Central memory CD8-positive, alpha-beta T cell (primary cell): Measurements from ENCODE around the gene CBFA2T3.
"Not testable (repeated sequence)": the region's sequence is repeated elsewhere in the genome, so short reads cannot be mapped to it uniquely, and the experiment has no call there.

ENCODE experiments used
- ATAC-seq: fragments of 150-1000 bp; cut with Tn5 transposase; replicated peaks from 2 replicates; pipeline ENCODE4 v1.10.0; 2022; ENCODE audit warnings: mild to moderate bottlenecking, moderate FRiP score, moderate number of reproducible peaks; ENCODE audit not compliant: poor library complexity, severe bottlenecking; ENCODE audit errors: extremely low read depth
- DNase-seq, 2 donors: peaks; one replicate each; pipeline ENCODE4 v3.0.0; 2021; ENCODE audit warnings: low spot score in 2 of 2
- H3K27ac Mint-ChIP-seq: one replicate; pipeline ENCODE4 v1.8.0; 2022; ENCODE audit warnings: low read depth, mild to moderate bottlenecking, moderate library complexity, mixed read lengths
- H3K27me3 Mint-ChIP-seq: one replicate; pipeline ENCODE4 v1.8.0; 2022; ENCODE audit warnings: mixed read lengths
- H3K36me3 Mint-ChIP-seq: one replicate; pipeline ENCODE4 v1.8.0; 2022; ENCODE audit warnings: mild to moderate bottlenecking, moderate library complexity, mixed read lengths; ENCODE audit not compliant: insufficient read depth
- H3K4me1 Mint-ChIP-seq: one replicate; pipeline ENCODE4 v1.8.0; 2022; ENCODE audit warnings: mixed read lengths
- H3K4me3 Mint-ChIP-seq: one replicate; pipeline ENCODE4 v1.8.0; 2022; ENCODE audit warnings: mild to moderate bottlenecking, moderate library complexity, mixed read lengths
- H3K9me3 Mint-ChIP-seq: one replicate; pipeline ENCODE4 v1.8.0; 2022; ENCODE audit warnings: mixed read lengths

CBFA2T3 gene

DNA sequence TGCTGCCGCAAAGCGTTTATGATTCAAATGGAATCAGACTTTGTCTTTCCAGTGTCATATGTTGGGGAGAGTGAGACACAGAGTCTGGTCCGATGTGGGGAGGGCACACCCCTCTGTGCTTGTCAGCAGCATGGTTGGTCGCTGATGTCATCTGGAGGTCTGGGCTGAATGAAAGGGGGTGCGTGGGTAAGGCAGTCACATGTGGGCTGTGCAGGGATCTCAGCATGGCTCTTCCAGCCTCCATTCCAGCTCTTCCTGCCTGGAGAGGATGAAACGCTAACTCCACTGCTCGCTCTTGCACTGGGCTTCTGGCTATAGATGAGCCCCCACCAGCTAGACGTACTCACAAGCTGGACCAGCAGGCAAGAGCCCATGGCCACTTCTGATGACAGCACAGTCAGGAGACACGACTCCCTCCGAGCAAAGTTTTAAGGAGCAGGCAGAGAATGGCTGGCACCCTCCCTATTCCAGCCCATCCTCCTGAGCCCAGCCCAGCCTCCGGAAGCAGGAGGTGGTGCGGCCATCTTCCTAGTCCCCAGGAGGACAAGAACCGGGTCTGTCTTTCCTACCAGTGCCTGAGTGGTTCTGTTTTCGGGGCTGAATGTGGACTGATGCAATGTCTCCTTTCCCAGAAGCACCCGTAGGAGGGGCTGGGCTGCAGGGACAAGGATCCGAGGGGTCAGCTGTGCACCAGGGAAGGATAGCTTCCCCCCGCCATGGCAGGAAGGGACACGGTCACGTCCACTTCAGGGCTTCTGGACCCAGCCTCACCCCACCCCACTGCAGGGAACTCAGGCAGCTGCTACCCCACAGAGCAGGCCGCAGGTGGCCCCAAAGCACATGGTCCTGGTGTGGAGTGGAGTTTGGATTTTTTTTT is 41.5 kb upstream of the CBFA2T3 start:
- Mint-ChIP-seq H3K27me3 (peaks cover 6% of the 10 kb centered on the region), H3K4me3 (no peak overlapping the region), H3K4me1 (peaks cover 10% of the 10 kb centered on the region), H3K27ac (no peak overlapping the region), H3K9me3 (no peaks in the 10 kb centered on the region), H3K36me3 (peaks cover 3% of the 10 kb centered on the region)
- DNase-seq (no peak), ATAC-seq (no peak)

- peaks cover 11% of the 10 kb centered on the region for H3K4me1 Mint-ChIP-seq
- peaks cover 14% of the 10 kb centered on the region for H3K27me3 Mint-ChIP-seq
- no peak overlapping the region for H3K4me3 Mint-ChIP-seq
- H3K27ac Mint-ChIP-seq = no peak overlapping the region
- ATAC-seq (no peak), DNase-seq (no peak)
- H3K9me3 Mint-ChIP-seq = no peaks in the 10 kb centered on the region
- H3K36me3 Mint-ChIP-seq = peaks cover 3% of the 10 kb centered on the region
These were observed 40.7 kb upstream of the CBFA2T3 start for GRCh38 chr16:89017543-89018281.

GRCh38 chr16:89016561-89016960 is 39.6 kb upstream of the CBFA2T3 start:
- DNase-seq, H3K9me3 Mint-ChIP-seq, H3K36me3 Mint-ChIP-seq, ATAC-seq, H3K4me3 Mint-ChIP-seq, H3K27ac Mint-ChIP-seq: not testable (repeated sequence)
- Mint-ChIP-seq H3K27me3 (peaks cover 18% of the 10 kb centered on the region), H3K4me1 (peaks cover 11% of the 10 kb centered on the region)

GRCh38 chr16:89015271-89015859 is 38.4 kb upstream of the CBFA2T3 start:
- H3K27ac Mint-ChIP-seq = no peak overlapping the region
- H3K9me3 Mint-ChIP-seq = no peaks in the 10 kb centered on the region
- no peak for ATAC-seq
- H3K36me3 Mint-ChIP-seq = peaks cover 3% of the 10 kb centered on the region
- no peak for DNase-seq
- H3K4me1 Mint-ChIP-seq = peaks cover 11% of the 10 kb centered on the region
- H3K4me3 Mint-ChIP-seq = no peak overlapping the region
- H3K27me3 Mint-ChIP-seq = peaks cover 18% of the 10 kb centered on the region

GRCh38 chr16:89014403-89015230 is 37.6 kb upstream of the CBFA2T3 start:
- H3K4me3 Mint-ChIP-seq = no peak overlapping the region
- peaks cover 23% of the 10 kb centered on the region for H3K27me3 Mint-ChIP-seq
- H3K4me1 Mint-ChIP-seq = peaks cover 6% of the 10 kb centered on the region
- peaks cover 5% of the 10 kb centered on the region for H3K9me3 Mint-ChIP-seq
- peaks cover 3% of the 10 kb centered on the region for H3K36me3 Mint-ChIP-seq
- no peak for DNase-seq
- no peak overlapping the region for H3K27ac Mint-ChIP-seq
- no peak for ATAC-seq

- Mint-ChIP-seq H3K27me3 (peaks cover 29% of the 10 kb centered on the region), H3K4me3 (no peak overlapping the region), H3K4me1 (peaks cover 6% of the 10 kb centered on the region), H3K27ac (no peak overlapping the region), H3K36me3 (peaks cover 6% of the 10 kb centered on the region), H3K9me3 (peaks cover 9% of the 10 kb centered on the region)
- no peak for DNase-seq
- ATAC-seq = no peak
These were observed 36.8 kb upstream of the CBFA2T3 start for GRCh38 chr16:89013692-89014402.

GRCh38 chr16:89013111-89013510 is 36.1 kb upstream of the CBFA2T3 start:
- Mint-ChIP-seq H3K27ac (no peak overlapping the region), H3K4me3 (no peak overlapping the region), H3K9me3 (peaks cover 9% of the 10 kb centered on the region), H3K27me3 (peaks cover 29% of the 10 kb centered on the region), H3K36me3 (peaks cover 5% of the 10 kb centered on the region), H3K4me1 (peaks cover 6% of the 10 kb centered on the region)
- ATAC-seq = no peak
- no peak for DNase-seq

DNA sequence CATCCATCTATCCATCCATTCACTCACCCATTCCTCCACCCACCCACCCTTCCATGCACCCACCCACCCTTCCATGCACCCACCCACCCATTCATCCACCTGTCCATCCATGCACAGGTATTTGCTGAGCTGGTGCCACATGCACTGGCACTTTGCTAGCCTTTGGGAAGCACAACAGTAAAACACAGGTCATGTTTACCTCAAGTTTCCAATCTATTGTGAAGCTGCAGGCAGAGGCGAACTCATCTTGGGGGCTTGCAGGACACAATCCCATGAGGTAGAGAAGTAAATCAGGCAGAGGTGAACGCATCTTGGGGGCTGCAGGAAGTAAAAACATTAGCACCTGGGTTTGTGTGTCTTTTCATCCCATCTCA is 35.6 kb upstream of the CBFA2T3 start:
- Mint-ChIP-seq H3K27me3 (peaks cover 31% of the 10 kb centered on the region), H3K4me1 (peaks cover 6% of the 10 kb centered on the region), H3K9me3 (peaks cover 9% of the 10 kb centered on the region), H3K4me3 (no peak overlapping the region), H3K36me3 (peaks cover 3% of the 10 kb centered on the region), H3K27ac (no peak overlapping the region)
- no peak for DNase-seq
- no peak for ATAC-seq

- Mint-ChIP-seq H3K27me3 (peaks cover 36% of the 10 kb centered on the region), H3K4me3 (no peak overlapping the region), H3K27ac (no peak overlapping the region), H3K36me3 (peaks cover 3% of the 10 kb centered on the region), H3K4me1 (peaks cover 6% of the 10 kb centered on the region), H3K9me3 (peaks cover 9% of the 10 kb centered on the region)
- DNase-seq (no peak), ATAC-seq (no peak)
These were observed 35.1 kb upstream of the CBFA2T3 start for GRCh38 chr16:89011909-89012621.

GRCh38 chr16:89010210-89010925 is 33.4 kb upstream of the CBFA2T3 start:
- Mint-ChIP-seq H3K27me3 (peaks cover 37% of the 10 kb centered on the region), H3K36me3 (peaks cover 3% of the 10 kb centered on the region), H3K9me3 (peaks cover 9% of the 10 kb centered on the region), H3K27ac (no peak overlapping the region), H3K4me1 (peaks cover 6% of the 10 kb centered on the region), H3K4me3 (no peak overlapping the region)
- DNase-seq (no peak), ATAC-seq (no peak)
